22Rv1 (cell line): Measurements from ENCODE around the gene ATP10B.

Source experiments
- CTCF ChIP-seq: fragments of 450-650 bp; IDR thresholded peaks from 2 replicates; pipeline ENCODE4 v1.5.1; 2017; ENCODE audit warnings: mild to moderate bottlenecking
- ZFX ChIP-seq: fragments of 450-650 bp; IDR thresholded peaks from 2 replicates; pipeline ENCODE4 v1.6.1; 2017; ENCODE audit warnings: antibody characterized with exemption, borderline replicate concordance

- TF ChIP-seq CTCF, result no peak
- TF ChIP-seq ZFX, result no peak
Measured at GRCh38 chr5:160692271-160692670, 159.7 kb downstream of the ATP10B start.
